ENCODE results near the gene SYNE2.

DNA sequence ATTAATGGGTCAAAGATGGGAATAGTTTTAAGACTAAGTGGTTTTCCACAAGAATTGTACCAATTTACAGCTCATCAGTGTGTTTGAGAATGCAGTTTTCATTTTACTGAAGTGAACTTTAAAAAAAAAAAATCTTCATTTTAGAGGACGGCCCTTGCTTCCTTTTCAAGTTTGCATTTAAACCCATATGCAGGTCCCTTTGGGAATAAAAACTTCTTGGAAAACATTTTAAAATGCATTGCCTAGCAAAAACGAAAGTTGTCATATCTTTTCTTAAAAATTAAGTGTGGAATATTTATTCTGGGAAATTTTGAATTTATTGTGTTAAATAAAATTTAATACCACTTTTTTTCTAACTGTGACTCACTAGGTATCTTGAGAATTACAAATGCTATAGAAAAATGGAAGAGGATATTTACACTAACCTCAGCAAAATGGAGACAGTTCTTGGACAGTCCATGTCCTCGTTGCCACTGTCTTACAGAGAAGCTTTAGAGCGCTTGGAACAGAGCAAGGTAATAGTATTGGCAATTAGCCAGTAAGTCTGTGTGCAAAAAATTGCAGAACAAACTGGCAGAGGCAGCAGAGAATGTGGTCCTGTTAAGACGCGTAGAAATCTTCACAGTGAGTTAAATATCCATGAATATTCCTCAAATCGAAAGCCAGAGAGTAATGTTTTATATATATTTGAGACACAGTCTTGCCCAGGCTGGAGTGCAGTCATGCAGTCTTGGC lies 209.7 kb downstream of the SYNE2 start:
- TF ChIP-seq, protein P1, sequence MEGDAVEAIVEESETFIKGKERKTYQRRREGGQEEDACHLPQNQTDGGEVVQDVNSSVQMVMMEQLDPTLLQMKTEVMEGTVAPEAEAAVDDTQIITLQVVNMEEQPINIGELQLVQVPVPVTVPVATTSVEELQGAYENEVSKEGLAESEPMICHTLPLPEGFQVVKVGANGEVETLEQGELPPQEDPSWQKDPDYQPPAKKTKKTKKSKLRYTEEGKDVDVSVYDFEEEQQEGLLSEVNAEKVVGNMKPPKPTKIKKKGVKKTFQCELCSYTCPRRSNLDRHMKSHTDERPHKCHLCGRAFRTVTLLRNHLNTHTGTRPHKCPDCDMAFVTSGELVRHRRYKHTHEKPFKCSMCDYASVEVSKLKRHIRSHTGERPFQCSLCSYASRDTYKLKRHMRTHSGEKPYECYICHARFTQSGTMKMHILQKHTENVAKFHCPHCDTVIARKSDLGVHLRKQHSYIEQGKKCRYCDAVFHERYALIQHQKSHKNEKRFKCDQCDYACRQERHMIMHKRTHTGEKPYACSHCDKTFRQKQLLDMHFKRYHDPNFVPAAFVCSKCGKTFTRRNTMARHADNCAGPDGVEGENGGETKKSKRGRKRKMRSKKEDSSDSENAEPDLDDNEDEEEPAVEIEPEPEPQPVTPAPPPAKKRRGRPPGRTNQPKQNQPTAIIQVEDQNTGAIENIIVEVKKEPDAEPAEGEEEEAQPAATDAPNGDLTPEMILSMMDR (IDR thresholded peaks at IDR 0.05 in 4 of 5, conservative IDR thresholded peaks at IDR 0.05 in 1 of 5): no peak
- TF ChIP-seq POLR2A (IDR thresholded peaks at IDR 0.05): no peak
